K562 (cell line): ENCODE measurements around the gene HVCN1. TPM values are rescaled to one million over a fixed set of nuclear protein-coding genes. Genes with fewer than 3 reads are reported as not detected.

ENCODE experiments used
- BMI1 ChIP-seq: fragments of 150-350 bp; IDR thresholded peaks from 2 replicates; pipeline ENCODE4 v1.6.1; 2014; ENCODE audit warnings: low read length
- DLX4 ChIP-seq: fragments of 250-450 bp; sonication (Bioruptor Pico); IDR thresholded peaks from 2 replicates; pipeline ENCODE4 v1.6.1; 2021; ENCODE audit warnings: mild to moderate bottlenecking
- DPF2 ChIP-seq: fragments of 450-650 bp; IDR thresholded peaks from 2 replicates; pipeline ENCODE4 v1.6.1; 2016
- E2F1 ChIP-seq: sonication (generic); formaldehyde crosslinking; IDR thresholded peaks from 2 replicates; pipeline ENCODE4 v1.8.1; 2023; ENCODE audit warnings: mild to moderate bottlenecking, missing genetic modification reagents, moderate library complexity
- GATA2 ChIP-seq: sonication (generic); formaldehyde crosslinking; IDR thresholded peaks from 2 replicates; pipeline ENCODE4 v1.4.0; 2020; ENCODE audit warnings: mild to moderate bottlenecking, missing genetic modification reagents
- KLF16 ChIP-seq: IDR thresholded peaks from 2 replicates; pipeline ENCODE4 v1.6.1; 2016; ENCODE audit warnings: antibody characterized with exemption
- MAZ ChIP-seq, 2 experiments: fragments of 450-650 bp in 1 of 2; sonication (generic) in 1 of 2; formaldehyde crosslinking; IDR thresholded peaks in 1 of 2; conservative IDR thresholded peaks in 1 of 2; 2 replicates each; pipeline versions ENCODE4 v1.4.0 to v1.5.0; 2020; ENCODE audit warnings: mild to moderate bottlenecking in 1 of 2, missing genetic modification reagents in 1 of 2
- MBD2 ChIP-seq: sonication (generic); IDR thresholded peaks from 2 replicates; pipeline ENCODE4 v1.6.1; 2016; ENCODE audit warnings: low read depth, borderline replicate concordance
- MTA1 ChIP-seq: fragments of 450-650 bp; IDR thresholded peaks from 2 replicates; pipeline ENCODE4 v1.6.1; 2017; ENCODE audit warnings: borderline replicate concordance
- NFYB ChIP-seq: IDR thresholded peaks from 2 replicates; pipeline ENCODE4 v1.6.1; 2011; ENCODE audit warnings: mild to moderate bottlenecking, moderate library complexity; ENCODE audit not compliant: insufficient read length; ENCODE audit errors: extremely low read depth
- PTRF ChIP-seq: fragments of 450-650 bp; IDR thresholded peaks from 2 replicates; pipeline ENCODE4 v1.6.1; 2016; ENCODE audit warnings: mild to moderate bottlenecking, missing genetic modification characterization, missing compliant biosample characterization
- SIRT6 ChIP-seq: IDR thresholded peaks from one replicate; pipeline ENCODE4 v1.6.1; 2012; ENCODE audit warnings: low read depth, mild to moderate bottlenecking, control low read depth, inconsistent platforms, low read length, moderate library complexity
- SNIP1 ChIP-seq: fragments of 450-650 bp; IDR thresholded peaks from 2 replicates; pipeline ENCODE4 v1.7.1; 2017; ENCODE audit warnings: low read depth, mild to moderate bottlenecking
- SRF ChIP-seq, 2 experiments: fragments of 250-450, 450-650 bp in 1 of 2; sonication (Bioruptor Pico) in 1 of 2; sonication (generic) in 1 of 2; formaldehyde crosslinking; IDR thresholded peaks; 2 replicates each; pipeline versions ENCODE4 v1.5.0 to v1.5.1; 2020 to 2022; ENCODE audit warnings: mild to moderate bottlenecking in 1 of 2, missing genetic modification reagents in 1 of 2
- TEAD4 ChIP-seq, 2 experiments: sonication (generic) in 1 of 2; formaldehyde crosslinking in 1 of 2; IDR thresholded peaks; 2 replicates each; pipeline versions ENCODE4 v1.6.1 to v1.8.0; 2012 to 2022; ENCODE audit warnings: borderline replicate concordance in 1 of 2, inconsistent platforms in 1 of 2, low read length in 1 of 2, mild to moderate bottlenecking in 1 of 2, missing genetic modification reagents in 1 of 2
- ZFX ChIP-seq: sonication (generic); formaldehyde crosslinking; IDR thresholded peaks from 2 replicates; pipeline ENCODE4 v1.8.0; 2022; ENCODE audit warnings: mild to moderate bottlenecking, missing genetic modification reagents, moderate library complexity
- ZNF280A ChIP-seq: fragments of 450-650 bp; IDR thresholded peaks from 2 replicates; pipeline ENCODE4 v1.6.1; 2018; ENCODE audit warnings: mild to moderate bottlenecking, low read depth; ENCODE audit not compliant: partially characterized antibody
- ZNF57 ChIP-seq: fragments of 450-650 bp; formaldehyde crosslinking; IDR thresholded peaks from 2 replicates; pipeline ENCODE4 v1.4.0; 2020; ENCODE audit warnings: mild to moderate bottlenecking, moderate library complexity
- ZNF583 ChIP-seq: fragments of 250-450 bp; sonication (Bioruptor Pico); IDR thresholded peaks from 2 replicates; pipeline ENCODE4 v1.4.0; 2020
- ZNF778 ChIP-seq: fragments of 450-650 bp; formaldehyde crosslinking; IDR thresholded peaks from 2 replicates; pipeline ENCODE4 v1.4.0; 2020; ENCODE audit warnings: mild to moderate bottlenecking, moderate library complexity
- ZNF79 ChIP-seq: fragments of 250-450 bp; sonication (Bioruptor Pico); IDR thresholded peaks from 2 replicates; pipeline ENCODE4 v1.4.0; 2020; ENCODE audit warnings: low read depth, mild to moderate bottlenecking, moderate library complexity
- polyA plus RNA-seq, 8 experiments: library from polyadenylated mRNA; depleted of rRNA in 4 of 8; stranded (reverse) in 5 of 8; unstranded in 3 of 8; fragments of >200 nt; fragmentation: Nextera tagmentation in 2 of 8; fragmentation: Illumina TruSeq in 1 of 8; extraction: Ambion mirVana in 2 of 8; extraction: Trizol in 1 of 8; gene quantifications; 2 replicates each; pipeline versions ENCODE4 v1.2.1 to v1.2.3, GENCODE V29; 2011 to 2014; ENCODE audit warnings: inconsistent platforms in 1 of 8, missing spikeins in 1 of 8
- total RNA-seq, 7 experiments: library from RNA; depleted of rRNA in 6 of 7; stranded (reverse); fragments of >200 nt in 6 of 7; fragmentation: Illumina TruSeq in 2 of 7; extraction: Trizol in 2 of 7; gene quantifications; 2 replicates each; pipeline versions ENCODE4 v1.2.1 to v1.2.3, GENCODE V29; 2011 to 2021; ENCODE audit warnings: low replicate concordance in 1 of 7
- TF ChIP-seq, protein P1 (sequence below): sonication (generic); formaldehyde crosslinking; IDR thresholded peaks from 2 replicates; pipeline ENCODE4 v1.8.0; 2022; ENCODE audit warnings: mild to moderate bottlenecking, missing genetic modification reagents
- TF ChIP-seq, protein P2 (sequence below), 3 experiments: fragments of 200-800 bp in 1 of 3; sonication (Bioruptor generic) in 1 of 3; sonication (generic) in 1 of 3; formaldehyde crosslinking in 1 of 3; IDR thresholded peaks; 2 replicates each; pipeline versions ENCODE4 v1.6.1 to v1.8.0; 2016 to 2022; ENCODE audit warnings: mild to moderate bottlenecking in 2 of 3, missing compliant biosample characterization in 2 of 3, missing genetic modification characterization in 2 of 3, missing genetic modification reagents in 1 of 3

Gene HVCN1
- total and polyA plus RNA-seq, 9 of the 15 experiments (the other 6 are each of a cell fraction or from before 2014, with no cell fraction given) = 0.21 to 1.4 (median 0.74) TPM

GRCh38 chr12:110694330-110694901 lies 5.5 kb upstream of the HVCN1 start (continued):
- TF ChIP-seq GATA2 (CRISPR knock-in tag) (no peak), PTRF (tag) (no peak), DPF2 (0 out of 2 replicates have a peak, but pooled peaks have one; percentile 30), ZFX (CRISPR knock-in tag) (peak; percentile 25; the same call in 1 of the 2 replicates), ZNF778 (CRISPR knock-in tag) (no peak), MAZ (CRISPR knock-in tag; conservative IDR thresholded peaks at IDR 0.05 in 1 of 2, IDR thresholded peaks at IDR 0.05 in 1 of 2) (0 out of 4 replicates have a peak, but pooled peaks of 1 of the 2 experiments have one; percentile 16), ZNF280A (no peak), KLF16 (no peak), ZNF79 (no peak), BMI1 (no peak), DLX4 (CRISPR knock-in tag) (no peak), ZNF583 (no peak), E2F1 (CRISPR knock-in tag) (no peak), NFYB (no peak), SRF (CRISPR knock-in tag; IDR thresholded peaks at IDR 0.05) (no peak), TEAD4 (IDR thresholded peaks at IDR 0.05; ENCODE audit: low read length) (peak; percentile 30; the same call in 1 of the 2 replicates), TEAD4 (CRISPR knock-in tag; IDR thresholded peaks at IDR 0.05; ENCODE audit: borderline replicate concordance) (no peak), ZNF57 (CRISPR knock-in tag) (no peak), SNIP1 (no peak), SIRT6 (no peak), MBD2 (no peak), MTA1 (no peak)
- TF ChIP-seq, protein P1, sequence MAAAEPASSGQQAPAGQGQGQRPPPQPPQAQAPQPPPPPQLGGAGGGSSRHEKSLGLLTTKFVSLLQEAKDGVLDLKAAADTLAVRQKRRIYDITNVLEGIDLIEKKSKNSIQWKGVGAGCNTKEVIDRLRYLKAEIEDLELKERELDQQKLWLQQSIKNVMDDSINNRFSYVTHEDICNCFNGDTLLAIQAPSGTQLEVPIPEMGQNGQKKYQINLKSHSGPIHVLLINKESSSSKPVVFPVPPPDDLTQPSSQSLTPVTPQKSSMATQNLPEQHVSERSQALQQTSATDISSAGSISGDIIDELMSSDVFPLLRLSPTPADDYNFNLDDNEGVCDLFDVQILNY (CRISPR knock-in tag) = no peak
- TF ChIP-seq, protein P2, sequence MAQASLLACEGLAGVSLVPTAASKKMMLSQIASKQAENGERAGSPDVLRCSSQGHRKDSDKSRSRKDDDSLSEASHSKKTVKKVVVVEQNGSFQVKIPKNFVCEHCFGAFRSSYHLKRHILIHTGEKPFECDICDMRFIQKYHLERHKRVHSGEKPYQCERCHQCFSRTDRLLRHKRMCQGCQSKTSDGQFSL (CRISPR knock-in tag; IDR thresholded peaks at IDR 0.05) = no peak
- TF ChIP-seq, protein P2 (tag; IDR thresholded peaks at IDR 0.05) = no peak
